ENCODE data around the gene CUL7. TPM values are rescaled to one million over a fixed set of nuclear protein-coding genes. Genes with fewer than 3 reads are reported as not detected.

CUL7 gene
- total RNA-seq, 1 experiment from 2014 or later: 22.8 TPM

DNA sequence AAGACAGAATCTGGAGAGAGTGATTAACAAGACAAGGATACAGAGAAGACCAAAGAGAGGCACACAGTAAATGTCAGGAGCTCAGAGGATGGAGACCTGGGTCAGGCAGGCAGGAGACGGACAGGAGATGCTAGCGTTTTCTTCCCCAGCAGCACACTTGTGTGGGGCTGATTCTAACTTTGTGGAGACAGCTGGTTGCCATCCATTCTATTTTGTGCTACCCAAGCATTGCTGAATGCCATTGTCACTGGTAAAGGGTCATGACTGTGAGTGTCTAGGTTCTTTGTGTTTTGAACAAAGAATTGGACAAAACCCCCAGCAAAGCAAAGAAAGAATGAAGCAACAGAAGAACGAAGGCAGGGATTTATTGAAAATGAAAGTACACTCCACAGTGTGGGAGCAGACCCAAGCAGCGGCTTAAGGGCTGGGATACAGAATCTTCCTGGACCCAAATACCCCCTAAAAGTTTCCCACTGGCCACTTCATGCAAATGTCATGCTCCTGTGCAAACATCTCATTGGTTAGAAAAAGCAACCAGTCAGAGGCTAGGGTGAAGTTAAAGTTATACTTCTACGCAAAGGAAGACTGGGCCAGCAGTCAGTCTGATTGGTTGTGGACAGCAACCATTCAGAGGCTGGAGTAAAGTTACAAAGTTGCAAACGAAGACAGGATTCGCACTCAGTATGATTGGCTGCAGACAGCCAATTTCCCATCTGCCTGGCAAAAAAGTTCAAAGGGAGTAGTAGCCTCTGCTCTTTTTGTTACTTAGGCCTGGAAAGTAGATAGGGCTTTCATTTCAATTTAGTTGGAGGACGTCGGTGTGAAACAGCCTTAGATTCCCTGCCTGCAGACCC is 40.0 kb upstream of the CUL7 start:
- Histone ChIP-seq H4K20me1 (ENCODE audit: insufficient read depth) (no peaks in the 10 kb centered on the region), H3K4me2 (no peak overlapping the region), H3F3A (ENCODE audit: insufficient read depth, low read depth) (peaks cover 53% of the 10 kb centered on the region), H3K79me2 (ENCODE audit: low read depth) (peaks cover 70% of the 10 kb centered on the region), H2AFZ (no peak overlapping the region), H3K27ac (no peak overlapping the region), H3K27me3 (ENCODE audit: insufficient read depth, low read depth) (no peaks in the 10 kb centered on the region), H3K4me1 (replicated peaks; ENCODE audit: insufficient read depth) (peaks cover 78% of the 10 kb centered on the region), H3K9me2 (ENCODE audit: insufficient read depth) (no peaks in the 10 kb centered on the region), H3K9me3 (ENCODE audit: insufficient read depth, low read depth) (no peaks in the 10 kb centered on the region), H3K4me3 (no peak overlapping the region), H3K36me3 (ENCODE audit: low read depth) (no peaks in the 10 kb centered on the region)
- intact Hi-C loops (cut with micrococcal nuclease; ENCODE audit: unreplicated experiment): no loop called here
- BruUV-seq (replicated peaks): no TSS peak
- no peak for DNase-seq
- TF ChIP-seq EZH2 (IDR thresholded peaks at IDR 0.05; ENCODE audit: low read depth) (no peak), CTCF (conservative IDR thresholded peaks at IDR 0.05) (no peak)
- ChIA-PET POLR2A (ENCODE audit: unreplicated experiment) (no interaction called here), CTCF (no interaction called here)

GRCh38 chr6:43092635-43093034 is 39.0 kb upstream of the CUL7 start:
- Histone ChIP-seq H3K9me2 (ENCODE audit: insufficient read depth) (no peaks in the 10 kb centered on the region), H2AFZ (no peak overlapping the region), H3K79me2 (ENCODE audit: low read depth) (peaks cover 68% of the 10 kb centered on the region), H3K27me3 (ENCODE audit: insufficient read depth, low read depth) (no peaks in the 10 kb centered on the region), H3K4me3 (no peak overlapping the region), H3K4me2 (no peak overlapping the region), H3K4me1 (replicated peaks; ENCODE audit: insufficient read depth) (peaks cover 68% of the 10 kb centered on the region), H3K27ac (no peak overlapping the region), H4K20me1 (ENCODE audit: insufficient read depth) (no peaks in the 10 kb centered on the region), H3K36me3 (ENCODE audit: low read depth) (no peaks in the 10 kb centered on the region), H3K9me3 (ENCODE audit: insufficient read depth, low read depth) (no peaks in the 10 kb centered on the region), H3F3A (ENCODE audit: insufficient read depth, low read depth) (peaks cover 42% of the 10 kb centered on the region)
- no TSS peak for BruUV-seq (replicated peaks)
- ChIA-PET CTCF (no interaction called here), POLR2A (ENCODE audit: unreplicated experiment) (interaction anchor here (0.7 kb wide), 1 partner anchor 82 kb away, joined by 10 read pairs; no protein-coding TSS in a partner anchor)
- intact Hi-C loops (cut with micrococcal nuclease; ENCODE audit: unreplicated experiment): no loop called here
- TF ChIP-seq CTCF (conservative IDR thresholded peaks at IDR 0.05): no peak
- TF ChIP-seq EZH2 (IDR thresholded peaks at IDR 0.05; ENCODE audit: low read depth): no peak
- no peak for DNase-seq

- no peak for TF ChIP-seq EZH2 (IDR thresholded peaks at IDR 0.05; ENCODE audit: low read depth)
- no peak for TF ChIP-seq CTCF (conservative IDR thresholded peaks at IDR 0.05)
- ChIA-PET CTCF (no interaction called here), POLR2A (ENCODE audit: unreplicated experiment) (interaction anchor here (0.6 kb wide), 1 partner anchor 79 kb away, joined by 3 read pairs; no protein-coding TSS in a partner anchor)
- H3K36me3 ChIP-seq (ENCODE audit: low read depth): no peaks in the 10 kb centered on the region
- peaks cover 78% of the 10 kb centered on the region for H3K79me2 ChIP-seq (ENCODE audit: low read depth)
- intact Hi-C loops (cut with micrococcal nuclease; ENCODE audit: unreplicated experiment): no loop called here
- DNase-seq: no peak
- H4K20me1 ChIP-seq (ENCODE audit: insufficient read depth): no peaks in the 10 kb centered on the region
- no peak overlapping the region for H3K4me3 ChIP-seq
- BruUV-seq (replicated peaks): no TSS peak
- H3K4me2 ChIP-seq: peak overlapping the region; percentile 52; the same call in 1 of the 2 replicates
- H2AFZ ChIP-seq: no peak overlapping the region
- peaks cover 60% of the 10 kb centered on the region for H3K4me1 ChIP-seq (replicated peaks; ENCODE audit: insufficient read depth)
- H3K9me2 ChIP-seq (ENCODE audit: insufficient read depth): no peaks in the 10 kb centered on the region
- H3F3A ChIP-seq (ENCODE audit: insufficient read depth, low read depth): peaks cover 34% of the 10 kb centered on the region
- H3K27ac ChIP-seq: no peak overlapping the region
- no peaks in the 10 kb centered on the region for H3K27me3 ChIP-seq (ENCODE audit: insufficient read depth, low read depth)
- H3K9me3 ChIP-seq (ENCODE audit: insufficient read depth, low read depth): no peaks in the 10 kb centered on the region
Measured at GRCh38 chr6:43091436-43091991, 37.9 kb upstream of the CUL7 start.

Measured in PC-9 (cell line).